ENCODE results near the gene PTPN6. TPM values are rescaled to one million over a fixed set of nuclear protein-coding genes. Genes with fewer than 3 reads are reported as not detected.
A peak's percentile ranks its signal among the peaks of the same experiment; 100 is the strongest.

Gene PTPN6
- total and polyA plus RNA-seq, 2 donors from 2014 or later, result 38.0 to 70.8 TPM

- FAIRE-seq (no peak), DNase-seq (peak in 4 of 5 donors; percentile 24 to 76 (median 56))
- H3K27me3 ChIP-seq (ENCODE audit: control insufficient read depth, insufficient read depth, low read length), result no peaks in the 10 kb centered on the region
- no peak overlapping the region for H3K9ac ChIP-seq (ENCODE audit: low read length in 3 of 3)
- peaks cover 0 to 6% (median 0%) of the 10 kb centered on the region in 3 donors for H3K4me1 ChIP-seq (ENCODE audit: control insufficient read depth in 2 of 3, insufficient read depth in 2 of 3, low read depth in 1 of 3, low read length in 3 of 3)
- intact Hi-C loops (cut with DNase I), result no loop called here
- TF ChIP-seq CTCF (IDR thresholded peaks at IDR 0.05; ENCODE audit: borderline replicate concordance, extremely low read depth, insufficient read depth), result no peak
- peak overlapping the region; percentile 4 to 58 (median 38) for H3K4me3 ChIP-seq (ENCODE audit: low read length in 3 of 3)
- H3K9me3 ChIP-seq (ENCODE audit: control insufficient read depth in 2 of 3, insufficient read depth in 1 of 3, low read length in 3 of 3), result no peaks in the 10 kb centered on the region
- no peaks in the 10 kb centered on the region for H3K36me3 ChIP-seq (ENCODE audit: control insufficient read depth in 2 of 3, insufficient read depth in 3 of 3, low read length in 3 of 3)
- H3K27ac ChIP-seq (ENCODE audit: low read depth in 2 of 2, low read length in 2 of 2), result no peak overlapping the region
Observed at GRCh38 chr12:6914947-6915788, 36.0 kb upstream of the PTPN6 start.

GRCh38 chr12:6915789-6916285 is 35.3 kb upstream of the PTPN6 start:
- Histone ChIP-seq H3K4me1 (ENCODE audit: control insufficient read depth in 2 of 3, insufficient read depth in 2 of 3, low read depth in 1 of 3, low read length in 3 of 3) (peaks cover 0 to 6% (median 0%) of the 10 kb centered on the region in 3 donors), H3K36me3 (ENCODE audit: control insufficient read depth in 2 of 3, insufficient read depth in 3 of 3, low read length in 3 of 3) (no peaks in the 10 kb centered on the region), H3K27me3 (ENCODE audit: control insufficient read depth, insufficient read depth, low read length) (no peaks in the 10 kb centered on the region), H3K9ac (ENCODE audit: low read length in 3 of 3) (no peak overlapping the region), H3K27ac (ENCODE audit: low read depth in 2 of 2, low read length in 2 of 2) (no peak overlapping the region), H3K9me3 (ENCODE audit: control insufficient read depth in 2 of 3, insufficient read depth in 1 of 3, low read length in 3 of 3) (no peaks in the 10 kb centered on the region), H3K4me3 (ENCODE audit: low read length in 3 of 3) (no peak overlapping the region)
- DNase-seq, result peak in 1 of 5 donors; percentile 73
- TF ChIP-seq CTCF (IDR thresholded peaks at IDR 0.05; ENCODE audit: borderline replicate concordance, extremely low read depth, insufficient read depth), result no peak
- intact Hi-C loops (cut with DNase I), result no loop called here
- no peak for FAIRE-seq

GRCh38 chr12:6916426-6917200 is 34.5 kb upstream of the PTPN6 start:
- no peaks in the 10 kb centered on the region for H3K9me3 ChIP-seq (ENCODE audit: control insufficient read depth in 2 of 3, insufficient read depth in 1 of 3, low read length in 3 of 3)
- no peak for TF ChIP-seq CTCF (IDR thresholded peaks at IDR 0.05; ENCODE audit: borderline replicate concordance, extremely low read depth, insufficient read depth)
- no peak for FAIRE-seq
- H3K4me3 ChIP-seq (ENCODE audit: low read length in 3 of 3), result no peak overlapping the region
- H3K9ac ChIP-seq (ENCODE audit: low read length in 3 of 3), result no peak overlapping the region
- intact Hi-C loops (cut with DNase I), result no loop called here
- H3K36me3 ChIP-seq (ENCODE audit: control insufficient read depth in 2 of 3, insufficient read depth in 3 of 3, low read length in 3 of 3), result no peaks in the 10 kb centered on the region
- peaks cover 0 to 6% (median 0%) of the 10 kb centered on the region in 3 donors for H3K4me1 ChIP-seq (ENCODE audit: control insufficient read depth in 2 of 3, insufficient read depth in 2 of 3, low read depth in 1 of 3, low read length in 3 of 3)
- peak in 1 of 5 donors; percentile 52 for DNase-seq
- no peaks in the 10 kb centered on the region for H3K27me3 ChIP-seq (ENCODE audit: control insufficient read depth, insufficient read depth, low read length)
- no peak overlapping the region for H3K27ac ChIP-seq (ENCODE audit: low read depth in 2 of 2, low read length in 2 of 2)

Measured in kidney (tissue), 14 donors.